Activated naive CD8-positive, alpha-beta T cell (primary cell): ENCODE results near the gene STXBP1.
A peak's percentile ranks its signal among the peaks of the same experiment; 100 is the strongest.

ENCODE experiments used
- H3K27ac Mint-ChIP-seq: one replicate; pipeline ENCODE4 v1.8.0; 2021; ENCODE audit warnings: mixed read lengths
- H3K27me3 Mint-ChIP-seq: one replicate; pipeline ENCODE4 v1.8.0; 2021; ENCODE audit warnings: mixed read lengths
- H3K36me3 Mint-ChIP-seq: one replicate; pipeline ENCODE4 v1.8.0; 2021; ENCODE audit warnings: mixed read lengths
- H3K4me1 Mint-ChIP-seq: one replicate; pipeline ENCODE4 v1.8.0; 2021; ENCODE audit warnings: low read depth, mixed read lengths
- H3K4me3 Mint-ChIP-seq: one replicate; pipeline ENCODE4 v1.8.0; 2021; ENCODE audit warnings: mild to moderate bottlenecking, mixed read lengths
- H3K9me3 Mint-ChIP-seq: one replicate; pipeline ENCODE4 v1.8.0; 2021; ENCODE audit warnings: low read depth, mixed read lengths

Gene STXBP1

DNA sequence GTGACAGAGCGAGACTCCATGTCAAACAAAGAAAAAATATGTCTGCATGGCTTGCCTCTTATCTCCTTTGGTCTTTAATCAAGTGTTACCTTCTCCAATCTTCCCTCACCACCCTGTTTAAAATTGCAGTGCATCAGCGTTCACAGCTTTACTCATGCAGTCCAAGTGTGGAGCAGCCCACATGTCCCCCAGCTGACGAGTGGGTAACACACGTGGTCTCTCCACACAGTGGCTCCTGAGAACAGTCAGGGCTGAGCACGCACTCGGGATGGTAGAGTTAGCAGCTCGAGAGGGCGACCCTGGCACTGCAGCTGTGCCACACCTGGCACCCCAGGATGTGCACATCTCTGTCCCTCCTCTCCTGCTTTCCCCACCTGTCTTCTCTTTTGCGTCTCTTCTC, 68.8 kb downstream of the STXBP1 start:
- Mint-ChIP-seq H3K27ac (no peak overlapping the region), H3K36me3 (peaks cover 4% of the 10 kb centered on the region), H3K27me3 (no peaks in the 10 kb centered on the region), H3K9me3 (no peaks in the 10 kb centered on the region), H3K4me3 (no peak overlapping the region), H3K4me1 (no peaks in the 10 kb centered on the region)

DNA sequence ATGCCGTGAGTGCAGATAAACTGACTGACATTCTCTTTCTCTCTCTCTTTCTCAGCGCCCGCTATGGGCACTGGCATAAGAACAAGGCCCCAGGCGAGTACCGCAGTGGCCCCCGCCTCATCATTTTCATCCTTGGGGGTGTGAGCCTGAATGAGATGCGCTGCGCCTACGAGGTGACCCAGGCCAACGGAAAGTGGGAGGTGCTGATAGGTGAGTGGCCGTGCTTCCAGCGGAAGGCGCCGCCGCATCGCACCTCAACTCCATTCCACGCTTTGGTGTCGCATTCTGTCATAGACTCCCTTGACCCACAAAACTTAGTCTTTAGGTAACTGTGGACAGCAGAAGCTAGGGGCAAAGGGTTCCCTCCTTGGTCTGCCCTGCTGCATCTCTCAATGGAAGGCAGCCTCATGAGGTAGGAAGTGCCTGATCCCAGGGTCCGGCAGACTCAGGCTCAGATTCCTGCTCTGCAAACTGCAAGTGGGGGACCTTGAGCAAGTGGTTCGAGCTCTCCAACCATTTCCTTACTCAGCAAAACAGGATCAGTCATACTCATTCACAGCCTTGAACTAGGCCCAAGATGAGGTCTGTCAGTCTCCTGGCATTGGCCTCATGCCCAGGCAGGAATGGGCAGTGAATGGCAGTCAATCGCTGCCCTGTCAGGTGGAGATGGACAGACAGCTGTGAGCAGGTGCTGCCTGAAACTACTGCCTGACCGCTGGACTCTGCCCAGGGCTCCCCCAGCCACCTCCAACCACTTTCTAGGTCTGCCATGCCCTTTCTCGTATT, 70.5 kb downstream of the STXBP1 start:
- H3K36me3 Mint-ChIP-seq, result peaks cover 4% of the 10 kb centered on the region
- no peaks in the 10 kb centered on the region for H3K27me3 Mint-ChIP-seq
- no peak overlapping the region for H3K27ac Mint-ChIP-seq

DNA sequence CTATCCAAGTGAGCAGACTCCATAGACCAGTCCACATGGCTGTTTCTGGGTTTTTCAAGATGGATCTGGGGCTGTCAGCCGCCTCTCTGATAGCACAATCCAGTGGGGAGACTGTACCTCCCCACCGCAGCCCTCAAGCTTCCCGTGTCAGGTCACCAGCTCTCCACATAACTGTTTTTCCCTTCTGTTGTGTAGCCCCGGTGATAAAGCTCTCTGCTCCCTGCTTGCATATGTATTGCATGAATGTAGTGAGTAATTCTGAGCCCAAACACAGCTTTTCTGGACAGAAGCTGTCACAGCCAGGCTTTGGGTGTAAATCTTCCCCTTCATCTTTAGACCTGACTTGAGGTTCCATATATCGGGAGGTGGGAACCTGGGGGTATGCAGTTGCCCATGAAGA, 71.6 kb downstream of the STXBP1 start:
- no peak overlapping the region for H3K4me3 Mint-ChIP-seq
- no peaks in the 10 kb centered on the region for H3K9me3 Mint-ChIP-seq
- no peak overlapping the region for H3K27ac Mint-ChIP-seq
- H3K36me3 Mint-ChIP-seq, result peaks cover 4% of the 10 kb centered on the region
- no peaks in the 10 kb centered on the region for H3K4me1 Mint-ChIP-seq
- no peaks in the 10 kb centered on the region for H3K27me3 Mint-ChIP-seq

More for the DNA sequence above, 70.5 kb downstream of the STXBP1 start:
- Mint-ChIP-seq H3K9me3 (no peaks in the 10 kb centered on the region), H3K4me3 (no peak overlapping the region), H3K4me1 (no peaks in the 10 kb centered on the region)

DNA sequence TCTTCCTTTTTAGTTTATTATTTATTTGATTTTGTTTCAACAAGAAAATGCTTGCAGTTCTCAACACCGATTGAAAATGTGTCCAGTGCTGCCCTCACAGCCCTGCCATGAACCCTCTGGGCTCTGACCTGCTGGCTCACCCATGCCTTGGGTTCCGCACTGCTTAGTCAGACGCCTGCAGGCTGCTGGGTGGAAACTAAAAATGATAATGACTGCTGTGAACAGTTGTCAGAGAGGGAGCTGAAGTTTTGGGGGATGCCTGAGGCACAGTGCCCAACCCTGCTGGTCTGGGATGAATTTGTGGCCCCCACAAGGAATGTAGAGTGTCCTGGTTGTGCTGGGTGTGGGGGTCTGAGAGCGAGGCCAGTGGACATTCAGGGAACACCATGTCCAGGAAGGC, 72.5 kb downstream of the STXBP1 start:
- Mint-ChIP-seq H3K27ac (no peak overlapping the region), H3K4me3 (no peak overlapping the region), H3K4me1 (no peaks in the 10 kb centered on the region), H3K27me3 (no peaks in the 10 kb centered on the region), H3K36me3 (peaks cover 4% of the 10 kb centered on the region), H3K9me3 (no peaks in the 10 kb centered on the region)

DNA sequence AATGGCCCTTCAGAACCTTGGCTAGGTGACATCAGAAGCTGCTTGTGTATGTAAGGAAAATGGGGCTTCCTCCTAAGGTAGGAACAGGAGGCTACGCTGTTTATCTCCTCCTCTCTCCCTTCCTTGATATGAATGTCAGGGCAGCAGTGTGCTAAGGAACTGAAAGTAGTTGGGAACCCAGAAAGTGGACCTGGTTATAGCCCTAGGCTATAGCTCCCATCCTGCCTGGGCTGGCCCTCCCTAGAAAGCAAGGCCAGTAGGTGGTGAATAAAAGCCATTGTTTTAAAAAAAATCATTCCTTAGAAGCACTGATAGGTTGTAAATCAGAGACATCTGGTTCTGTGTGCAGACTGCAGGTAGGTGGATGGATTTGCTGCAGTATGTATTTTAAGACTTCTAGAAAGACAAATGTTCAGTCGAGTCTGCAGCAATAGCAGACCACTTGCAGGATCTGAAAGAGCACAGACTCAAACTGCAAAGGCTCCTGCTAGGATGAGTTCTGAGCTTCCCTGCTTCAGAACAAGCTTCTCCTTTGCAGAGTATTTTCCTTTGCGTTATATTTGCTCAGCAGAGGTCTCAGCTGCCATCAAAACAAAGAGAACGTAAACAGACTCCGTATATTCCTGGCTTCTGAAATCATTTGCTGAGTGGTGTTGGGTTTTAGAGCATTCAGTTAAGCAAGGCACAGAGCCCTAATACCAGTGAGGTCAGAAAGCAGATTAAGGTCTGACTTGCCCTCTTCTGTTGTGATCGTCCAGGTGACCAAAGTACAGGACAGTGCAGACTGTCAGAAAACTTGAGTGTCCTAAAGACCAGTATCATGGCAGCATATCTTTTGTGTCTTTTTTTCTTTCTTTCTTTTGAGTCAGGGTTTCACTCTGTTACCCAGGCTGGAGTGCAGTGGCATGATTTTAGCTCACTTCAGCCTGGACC, 74.7 kb downstream of the STXBP1 start:
- Mint-ChIP-seq H3K4me1 (no peaks in the 10 kb centered on the region), H3K9me3 (no peaks in the 10 kb centered on the region), H3K4me3 (no peak overlapping the region), H3K36me3 (peaks cover 7% of the 10 kb centered on the region), H3K27me3 (no peaks in the 10 kb centered on the region), H3K27ac (no peak overlapping the region)

DNA sequence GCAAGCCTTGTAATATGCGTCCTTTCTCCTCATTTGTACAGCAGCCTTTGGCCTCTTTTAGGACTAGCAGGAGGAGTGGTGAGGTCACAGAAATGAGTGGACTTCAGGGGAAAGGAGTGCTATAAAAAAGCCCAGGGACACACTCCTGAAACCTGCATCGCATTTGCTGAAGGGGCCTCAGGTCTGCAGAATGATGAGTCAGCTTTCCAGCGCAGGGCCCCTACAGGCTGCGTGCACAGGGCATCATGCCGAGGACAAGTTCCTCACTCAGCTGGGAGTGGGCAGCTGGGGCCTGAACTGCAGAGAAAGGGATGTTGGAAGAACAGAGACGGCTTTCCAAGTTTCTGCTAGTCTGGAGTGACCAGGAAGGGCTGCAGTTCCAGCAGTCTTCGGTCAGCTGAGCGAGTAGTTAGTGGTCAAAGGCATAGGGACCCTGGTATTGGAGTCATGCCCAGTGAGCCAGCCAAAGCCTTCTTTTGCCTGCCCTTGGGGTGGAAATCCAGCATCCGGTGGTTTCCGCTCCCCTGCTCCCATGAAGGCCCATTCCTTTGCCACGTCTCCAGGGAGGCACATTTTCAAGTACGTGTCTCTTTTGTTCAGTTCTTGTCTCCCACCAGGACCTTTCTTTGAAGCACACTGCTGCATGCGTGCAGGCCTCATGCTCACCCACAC, 77.4 kb downstream of the STXBP1 start:
- H3K4me3 Mint-ChIP-seq, result no peak overlapping the region
- H3K4me1 Mint-ChIP-seq, result no peaks in the 10 kb centered on the region
- H3K36me3 Mint-ChIP-seq, result peaks cover 6% of the 10 kb centered on the region
- no peaks in the 10 kb centered on the region for H3K27me3 Mint-ChIP-seq
- no peaks in the 10 kb centered on the region for H3K9me3 Mint-ChIP-seq
- H3K27ac Mint-ChIP-seq, result no peak overlapping the region

DNA sequence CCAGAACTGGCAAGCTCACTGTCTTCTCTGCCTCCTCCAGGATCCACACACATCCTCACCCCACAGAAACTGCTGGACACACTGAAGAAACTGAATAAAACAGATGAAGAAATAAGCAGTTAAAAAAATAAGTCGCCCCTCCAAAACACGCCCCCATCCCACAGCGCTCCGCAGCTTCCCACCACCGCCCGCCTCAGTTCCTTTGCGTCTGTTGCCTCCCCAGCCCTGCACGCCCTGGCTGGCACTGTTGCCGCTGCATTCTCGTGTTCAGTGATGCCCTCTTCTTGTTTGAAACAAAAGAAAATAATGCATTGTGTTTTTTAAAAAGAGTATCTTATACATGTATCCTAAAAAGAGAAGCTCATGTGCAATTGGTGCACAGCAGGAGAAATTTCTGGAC, 78.7 kb downstream of the STXBP1 start:
- H3K27ac Mint-ChIP-seq, result no peak overlapping the region
- H3K36me3 Mint-ChIP-seq, result peaks cover 6% of the 10 kb centered on the region
- no peaks in the 10 kb centered on the region for H3K9me3 Mint-ChIP-seq
- H3K27me3 Mint-ChIP-seq, result no peaks in the 10 kb centered on the region
- H3K4me1 Mint-ChIP-seq, result no peaks in the 10 kb centered on the region
- no peak overlapping the region for H3K4me3 Mint-ChIP-seq

DNA sequence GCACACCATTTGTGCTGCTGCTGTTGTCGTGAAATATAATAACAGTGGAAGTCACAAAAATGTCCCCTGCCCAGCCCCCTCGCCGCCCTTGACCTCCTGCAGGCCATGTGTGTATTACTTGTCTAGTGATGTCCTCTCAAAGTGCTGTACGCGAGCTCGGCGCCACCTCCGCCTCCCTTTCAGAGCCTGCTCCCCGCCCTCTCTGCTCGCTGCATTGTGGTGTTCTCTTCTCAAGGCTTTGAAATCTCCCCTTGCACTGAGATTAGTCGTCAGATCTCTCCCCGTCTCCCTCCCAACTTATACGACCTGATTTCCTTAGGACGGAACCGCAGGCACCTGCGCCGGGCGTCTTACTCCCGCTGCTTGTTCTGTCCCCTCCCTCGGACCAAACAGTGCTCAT, 80.0 kb downstream of the STXBP1 start:
- no peak overlapping the region for H3K4me3 Mint-ChIP-seq

DNA sequence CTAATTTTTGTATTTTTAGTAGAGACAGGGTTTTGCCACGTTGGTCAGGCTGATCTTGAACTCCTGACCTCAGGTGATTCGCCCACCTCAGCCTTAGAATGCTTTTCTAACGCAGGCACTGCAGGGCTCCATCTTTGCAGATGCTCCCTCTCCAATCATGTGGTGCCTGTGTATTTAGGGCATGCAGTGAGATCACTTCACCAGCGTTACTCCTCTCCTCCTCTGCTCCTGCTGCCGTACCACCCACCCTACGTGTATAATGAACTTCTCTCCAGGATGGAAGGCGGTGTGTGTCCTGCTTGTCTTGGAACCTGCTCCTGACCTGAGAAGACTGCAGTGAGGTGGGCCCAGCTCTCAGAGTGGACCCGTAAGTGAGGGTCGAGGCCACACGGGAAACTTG, 81.1 kb downstream of the STXBP1 start:
- Mint-ChIP-seq H3K27ac (no peak overlapping the region), H3K4me1 (no peaks in the 10 kb centered on the region), H3K27me3 (no peaks in the 10 kb centered on the region), H3K4me3 (no peak overlapping the region), H3K9me3 (no peaks in the 10 kb centered on the region), H3K36me3 (peaks cover 6% of the 10 kb centered on the region)

More for the DNA sequence above, 80.0 kb downstream of the STXBP1 start:
- no peak overlapping the region for H3K27ac Mint-ChIP-seq
- H3K27me3 Mint-ChIP-seq, result no peaks in the 10 kb centered on the region
- H3K9me3 Mint-ChIP-seq, result no peaks in the 10 kb centered on the region
- H3K4me1 Mint-ChIP-seq, result no peaks in the 10 kb centered on the region
- H3K36me3 Mint-ChIP-seq, result peaks cover 6% of the 10 kb centered on the region

DNA sequence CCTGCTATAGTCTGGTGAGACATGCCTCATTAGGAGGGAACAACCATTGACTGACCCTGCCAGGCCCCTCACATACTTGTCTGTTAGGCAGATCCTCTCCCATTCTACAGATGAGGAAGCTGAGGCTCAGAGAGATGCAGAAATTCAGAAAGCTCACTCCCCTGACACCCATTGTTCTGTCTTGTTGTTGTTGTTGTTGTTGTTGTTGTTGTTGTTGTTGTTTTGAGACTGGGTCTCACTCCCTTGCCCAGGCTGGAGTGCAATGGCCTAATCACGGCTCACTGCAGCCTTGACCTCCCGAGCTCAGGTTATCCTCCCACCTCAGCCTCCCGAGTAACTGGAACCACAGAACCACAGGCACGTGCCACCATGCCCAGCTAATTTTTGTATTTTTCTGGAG, 81.6 kb downstream of the STXBP1 start:
- Mint-ChIP-seq H3K4me1 (no peaks in the 10 kb centered on the region), H3K4me3 (no peak overlapping the region), H3K27ac (no peak overlapping the region), H3K9me3 (no peaks in the 10 kb centered on the region), H3K27me3 (no peaks in the 10 kb centered on the region), H3K36me3 (peaks cover 6% of the 10 kb centered on the region)

DNA sequence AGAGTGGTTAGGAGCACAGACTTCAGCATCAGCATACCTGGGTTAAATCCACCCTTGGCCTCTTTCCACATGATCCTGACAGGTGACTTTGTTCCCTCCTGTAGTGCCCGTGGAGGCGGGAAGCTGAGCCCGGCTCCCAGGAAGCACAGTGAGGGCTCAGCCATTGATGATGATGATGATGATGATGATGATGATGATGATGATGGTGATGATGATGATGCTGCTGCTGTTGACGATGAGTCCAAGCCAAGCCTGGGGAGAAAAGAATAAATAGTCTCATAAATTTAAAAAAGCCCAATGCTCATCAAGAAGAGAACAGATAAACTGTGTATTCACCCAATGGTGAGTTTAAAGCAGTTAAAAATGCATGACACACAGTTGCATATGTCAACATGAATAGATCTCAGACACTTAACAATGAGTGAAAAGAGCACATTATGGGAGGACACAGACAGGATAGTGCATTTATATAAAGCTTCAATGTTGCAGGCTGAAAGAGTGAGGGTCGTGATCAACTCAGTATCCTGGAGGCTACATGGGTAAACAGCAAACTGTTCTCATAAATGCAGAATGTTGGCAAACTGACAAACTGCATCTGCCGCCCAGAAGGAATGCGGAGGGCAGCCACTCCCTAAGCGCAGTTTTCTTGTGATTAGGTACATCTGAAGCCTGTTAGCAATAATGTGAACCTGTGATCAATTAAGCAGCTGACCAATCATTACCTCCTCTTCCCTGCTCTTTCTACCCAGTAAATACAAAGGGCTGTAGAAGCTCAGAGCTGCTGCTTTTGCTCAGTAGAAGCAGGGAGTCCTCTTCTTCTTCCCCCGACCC, 83.0 kb downstream of the STXBP1 start:
- Mint-ChIP-seq H3K4me1 (peaks cover 6% of the 10 kb centered on the region), H3K4me3 (no peak overlapping the region), H3K36me3 (peaks cover 6% of the 10 kb centered on the region), H3K27me3 (no peaks in the 10 kb centered on the region), H3K27ac (no peak overlapping the region), H3K9me3 (no peaks in the 10 kb centered on the region)

DNA sequence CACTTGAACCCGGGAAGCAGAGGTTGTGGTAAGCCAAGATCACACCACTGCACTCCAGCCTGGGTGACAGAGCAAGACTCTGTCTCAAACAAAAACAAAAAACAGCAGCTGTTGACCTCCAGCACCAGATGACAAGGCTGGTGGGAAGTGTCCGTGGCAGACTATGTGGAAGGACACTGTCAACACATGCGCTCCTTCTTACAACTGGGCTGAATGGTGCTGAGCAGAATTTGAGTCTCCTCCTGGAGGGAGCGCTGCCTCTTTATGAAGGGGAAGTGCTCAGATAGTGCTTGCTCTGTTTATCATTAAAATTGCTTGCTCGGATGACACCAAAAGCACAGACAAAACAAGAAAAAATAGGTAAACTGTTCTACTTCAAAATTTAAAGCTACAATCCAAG, 85.5 kb downstream of the STXBP1 start:
- no peak overlapping the region for H3K4me3 Mint-ChIP-seq

DNA sequence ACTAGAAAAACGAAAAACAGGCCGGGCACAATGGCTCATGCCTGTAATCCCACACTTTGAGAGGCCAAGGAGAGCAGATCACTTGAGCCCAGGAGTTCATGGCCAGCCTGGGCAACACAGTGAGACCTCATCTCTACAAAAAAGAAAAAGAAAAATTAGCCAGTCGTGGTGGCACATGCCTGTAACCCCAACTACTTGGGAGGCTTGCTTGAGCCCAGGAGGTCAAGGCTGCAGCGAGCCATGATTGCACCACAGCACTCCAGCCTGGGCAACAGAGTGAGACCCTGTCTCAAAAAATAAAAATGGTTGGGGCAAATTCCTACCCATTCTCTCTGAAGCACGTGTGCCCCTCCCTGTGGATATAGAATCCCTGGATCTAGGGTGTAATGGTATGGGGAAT, 86.3 kb downstream of the STXBP1 start:
- Mint-ChIP-seq H3K4me1 (peaks cover 11% of the 10 kb centered on the region), H3K36me3 (no peaks in the 10 kb centered on the region), H3K4me3 (peak overlapping the region; percentile 87), H3K27me3 (no peaks in the 10 kb centered on the region), H3K27ac (no peak overlapping the region), H3K9me3 (no peaks in the 10 kb centered on the region)

More for the DNA sequence above, 85.5 kb downstream of the STXBP1 start:
- Mint-ChIP-seq H3K27me3 (no peaks in the 10 kb centered on the region), H3K9me3 (no peaks in the 10 kb centered on the region), H3K36me3 (no peaks in the 10 kb centered on the region), H3K27ac (peak overlapping the region; percentile 34), H3K4me1 (peaks cover 11% of the 10 kb centered on the region)

DNA sequence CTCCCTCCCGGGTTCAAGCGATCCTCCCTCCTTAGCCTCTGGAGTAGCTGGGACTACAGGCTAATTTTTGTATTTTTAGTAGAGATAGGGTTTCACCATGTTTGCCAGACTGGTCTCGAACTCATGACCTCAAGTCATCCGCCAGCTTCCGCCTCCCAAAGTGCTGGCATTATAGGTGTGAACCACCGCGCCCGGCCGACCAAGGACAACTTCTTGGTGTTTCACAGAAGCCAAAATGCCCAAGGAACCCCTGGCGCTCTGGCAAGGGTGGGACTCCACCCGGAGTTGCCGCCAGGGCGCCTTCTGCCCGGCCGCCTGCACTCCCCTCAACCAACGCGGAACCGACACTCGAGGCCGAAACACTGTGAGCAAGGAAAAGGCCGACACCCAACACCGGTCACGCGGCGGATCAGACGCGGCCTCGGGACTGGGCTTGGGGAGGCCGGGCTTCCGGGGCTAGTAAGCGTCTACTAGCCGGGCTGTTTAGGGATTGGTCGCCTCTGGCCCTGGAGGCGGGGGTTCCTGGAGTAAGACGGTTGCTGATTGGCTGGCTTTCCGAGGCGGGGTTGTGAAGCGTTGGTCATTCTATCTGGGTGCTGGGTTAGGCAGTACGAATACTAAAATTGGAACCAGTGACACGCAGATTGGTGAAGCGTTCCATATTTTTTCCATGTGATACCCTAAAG, 87.1 kb downstream of the STXBP1 start:
- Mint-ChIP-seq H3K4me1 (peaks cover 11% of the 10 kb centered on the region), H3K36me3 (no peaks in the 10 kb centered on the region), H3K9me3 (no peaks in the 10 kb centered on the region), H3K27ac (peak overlapping the region; percentile 72), H3K27me3 (no peaks in the 10 kb centered on the region), H3K4me3 (peak overlapping the region; percentile 87)
